Osteocyte (in vitro differentiated cells): Measurements from ENCODE around the gene CD22. TPM values are rescaled to one million over a fixed set of nuclear protein-coding genes. Genes with fewer than 3 reads are reported as not detected.
A peak's percentile ranks its signal among the peaks of the same experiment; 100 is the strongest.

ENCODE experiments used
- DNase-seq: peaks from one replicate; pipeline ENCODE4 v3.0.0; 2021; ENCODE audit warnings: mixed read lengths; ENCODE audit not compliant: unreplicated experiment; ENCODE audit errors: extremely low spot score
- H3K27ac Mint-ChIP-seq: one replicate; pipeline ENCODE4 v1.8.0; 2021; ENCODE audit warnings: mild to moderate bottlenecking, mixed read lengths; ENCODE audit not compliant: unreplicated experiment
- H3K27me3 Mint-ChIP-seq: one replicate; pipeline ENCODE4 v1.8.0; 2021; ENCODE audit warnings: mixed read lengths; ENCODE audit not compliant: unreplicated experiment
- H3K36me3 Mint-ChIP-seq: one replicate; pipeline ENCODE4 v1.8.0; 2021; ENCODE audit warnings: mixed read lengths; ENCODE audit not compliant: unreplicated experiment
- H3K4me1 Mint-ChIP-seq: one replicate; pipeline ENCODE4 v1.8.0; 2021; ENCODE audit warnings: mixed read lengths; ENCODE audit not compliant: unreplicated experiment
- H3K4me3 Mint-ChIP-seq: one replicate; pipeline ENCODE4 v1.8.0; 2021; ENCODE audit warnings: mild to moderate bottlenecking, moderate library complexity, mixed read lengths; ENCODE audit not compliant: unreplicated experiment
- H3K9me3 Mint-ChIP-seq: one replicate; pipeline ENCODE4 v1.8.0; 2021; ENCODE audit warnings: mixed read lengths; ENCODE audit not compliant: unreplicated experiment
- total RNA-seq: library from RNA; stranded (reverse); gene quantifications from 2 replicates; pipeline ENCODE4 v1.2.1, GENCODE V29; 2021
- TF ChIP-seq, protein P1 (sequence below): fragments of 200-600 bp; sonication (generic); IDR thresholded peaks from 2 replicates; pipeline ENCODE4 v1.5.0; 2021; ENCODE audit warnings: antibody characterized with exemption, mild to moderate bottlenecking, moderate library complexity

The CD22 gene
- total RNA-seq, 1 donor from 2014 or later: not detected

DNA sequence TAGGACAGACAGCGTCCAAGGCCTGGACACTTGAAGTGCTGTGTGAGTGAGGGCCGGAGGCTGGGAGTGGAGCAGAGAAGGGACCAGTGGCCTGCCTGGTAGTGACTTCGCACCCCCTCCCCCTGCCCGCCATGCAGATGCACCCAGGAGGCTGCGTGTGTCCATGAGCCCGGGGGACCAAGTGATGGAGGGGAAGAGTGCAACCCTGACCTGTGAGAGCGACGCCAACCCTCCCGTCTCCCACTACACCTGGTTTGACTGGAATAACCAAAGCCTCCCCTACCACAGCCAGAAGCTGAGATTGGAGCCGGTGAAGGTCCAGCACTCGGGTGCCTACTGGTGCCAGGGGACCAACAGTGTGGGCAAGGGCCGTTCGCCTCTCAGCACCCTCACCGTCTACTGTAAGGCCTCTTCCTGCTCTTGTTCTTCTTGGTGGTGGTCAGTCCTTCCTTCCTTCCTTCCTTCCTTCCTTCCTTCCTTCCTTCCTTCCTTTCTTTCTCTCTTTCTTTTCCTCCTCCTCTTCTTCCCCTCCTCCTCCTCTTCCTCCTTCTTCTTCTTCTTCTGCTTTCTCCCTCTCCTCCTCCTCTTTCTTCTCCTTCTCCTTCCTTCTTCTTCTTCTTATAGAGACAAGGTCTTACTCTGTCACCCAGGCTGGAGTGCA, 12.7 kb downstream of the CD22 start:
- H3K4me3 Mint-ChIP-seq: no peak overlapping the region
- TF ChIP-seq, protein P1, sequence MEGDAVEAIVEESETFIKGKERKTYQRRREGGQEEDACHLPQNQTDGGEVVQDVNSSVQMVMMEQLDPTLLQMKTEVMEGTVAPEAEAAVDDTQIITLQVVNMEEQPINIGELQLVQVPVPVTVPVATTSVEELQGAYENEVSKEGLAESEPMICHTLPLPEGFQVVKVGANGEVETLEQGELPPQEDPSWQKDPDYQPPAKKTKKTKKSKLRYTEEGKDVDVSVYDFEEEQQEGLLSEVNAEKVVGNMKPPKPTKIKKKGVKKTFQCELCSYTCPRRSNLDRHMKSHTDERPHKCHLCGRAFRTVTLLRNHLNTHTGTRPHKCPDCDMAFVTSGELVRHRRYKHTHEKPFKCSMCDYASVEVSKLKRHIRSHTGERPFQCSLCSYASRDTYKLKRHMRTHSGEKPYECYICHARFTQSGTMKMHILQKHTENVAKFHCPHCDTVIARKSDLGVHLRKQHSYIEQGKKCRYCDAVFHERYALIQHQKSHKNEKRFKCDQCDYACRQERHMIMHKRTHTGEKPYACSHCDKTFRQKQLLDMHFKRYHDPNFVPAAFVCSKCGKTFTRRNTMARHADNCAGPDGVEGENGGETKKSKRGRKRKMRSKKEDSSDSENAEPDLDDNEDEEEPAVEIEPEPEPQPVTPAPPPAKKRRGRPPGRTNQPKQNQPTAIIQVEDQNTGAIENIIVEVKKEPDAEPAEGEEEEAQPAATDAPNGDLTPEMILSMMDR: no peak
- peaks cover 3% of the 10 kb centered on the region for H3K27me3 Mint-ChIP-seq
- H3K9me3 Mint-ChIP-seq: no peaks in the 10 kb centered on the region
- H3K4me1 Mint-ChIP-seq: no peaks in the 10 kb centered on the region
- H3K36me3 Mint-ChIP-seq: no peaks in the 10 kb centered on the region
- DNase-seq: no peak
- H3K27ac Mint-ChIP-seq: no peak overlapping the region

DNA sequence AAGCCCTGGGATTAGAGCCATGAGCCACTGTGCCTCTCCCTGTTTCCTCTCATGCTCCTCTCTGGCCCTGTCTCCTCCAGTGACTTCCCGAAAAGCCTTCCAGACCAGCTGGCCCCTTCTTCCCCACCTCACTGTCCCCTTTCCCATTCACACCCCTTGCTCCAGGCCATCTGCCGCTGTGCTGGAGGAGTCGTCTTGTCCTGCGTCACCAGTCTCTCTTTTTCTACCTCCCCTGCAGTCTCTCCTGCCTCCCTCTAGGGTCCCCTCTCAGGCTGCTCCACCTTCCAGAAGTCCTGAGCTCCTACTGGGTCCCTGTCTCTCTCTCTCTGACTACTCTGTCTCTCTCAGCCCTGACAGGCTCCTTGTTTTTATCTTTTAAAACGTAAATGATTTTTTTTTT, 13.4 kb downstream of the CD22 start:
- H3K27me3 Mint-ChIP-seq: peaks cover 8% of the 10 kb centered on the region
- H3K4me3 Mint-ChIP-seq: no peak overlapping the region
- no peaks in the 10 kb centered on the region for H3K4me1 Mint-ChIP-seq
- H3K27ac Mint-ChIP-seq: no peak overlapping the region
- TF ChIP-seq, protein P1: no peak
- H3K36me3 Mint-ChIP-seq: no peaks in the 10 kb centered on the region
- DNase-seq: no peak
- no peaks in the 10 kb centered on the region for H3K9me3 Mint-ChIP-seq

- TF ChIP-seq, protein P1: no peak
- Mint-ChIP-seq H3K4me3 (no peak overlapping the region), H3K27ac (no peak overlapping the region), H3K36me3 (no peaks in the 10 kb centered on the region), H3K27me3 (peaks cover 9% of the 10 kb centered on the region), H3K4me1 (no peaks in the 10 kb centered on the region), H3K9me3 (no peaks in the 10 kb centered on the region)
- peak; percentile 66 for DNase-seq
Measured at GRCh38 chr19:35344511-35345031, 15.6 kb downstream of the CD22 start.

DNA sequence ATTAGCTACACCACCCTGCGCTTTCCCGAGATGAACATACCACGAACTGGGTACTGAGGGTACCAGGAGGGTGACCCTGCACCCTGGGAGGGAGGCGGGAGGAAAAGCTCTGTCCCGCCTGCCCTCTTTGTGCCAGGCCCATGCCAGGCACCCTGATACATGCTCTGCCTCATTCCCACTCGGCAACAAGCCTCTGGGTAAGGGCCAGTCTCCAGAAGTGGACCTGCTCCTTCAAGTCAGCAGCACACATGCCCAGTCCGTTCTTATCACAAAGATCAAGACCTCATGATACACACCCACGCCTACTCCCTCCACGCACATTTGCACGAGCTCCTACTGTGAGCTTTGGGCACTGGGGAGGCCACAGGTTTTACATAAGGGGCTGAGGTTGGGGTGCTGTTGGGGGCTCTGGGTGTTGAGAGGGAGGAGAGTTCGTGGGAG, 16.7 kb downstream of the CD22 start:
- Mint-ChIP-seq H3K27me3 (peaks cover 11% of the 10 kb centered on the region), H3K4me1 (no peaks in the 10 kb centered on the region), H3K9me3 (no peaks in the 10 kb centered on the region), H3K4me3 (no peak overlapping the region), H3K27ac (no peak overlapping the region), H3K36me3 (no peaks in the 10 kb centered on the region)
- peak; percentile 70 for DNase-seq
- TF ChIP-seq, protein P1: no peak

- TF ChIP-seq, protein P1: no peak
- DNase-seq: peak; percentile 81
- Mint-ChIP-seq H3K27me3 (peaks cover 11% of the 10 kb centered on the region), H3K27ac (no peak overlapping the region), H3K36me3 (no peaks in the 10 kb centered on the region), H3K4me1 (no peaks in the 10 kb centered on the region), H3K9me3 (no peaks in the 10 kb centered on the region), H3K4me3 (no peak overlapping the region)
Measured at GRCh38 chr19:35346193-35347052, 17.4 kb downstream of the CD22 start.
